Stimulated activated CD8-positive, alpha-beta memory T cell treated with anti-CD3 and anti-CD28 coated beads, Interleukin-15, amount 100 ng/mL, for 24 hours (primary cell): ENCODE data around the gene CAMK1G.

Experiments used
- DNase-seq: peaks from one replicate; pipeline ENCODE4 v3.0.0-alpha.2; 2020; ENCODE audit warnings: low read depth

CAMK1G gene

GRCh38 chr1:209565759-209566678 is 17.5 kb upstream of the CAMK1G start:
- DNase-seq = peak; percentile 41

- no peak for DNase-seq
Observed at GRCh38 chr1:209567698-209568175, 15.8 kb upstream of the CAMK1G start.

- peak; percentile 48 for DNase-seq
Observed at GRCh38 chr1:209569455-209570207, 13.9 kb upstream of the CAMK1G start.

- DNase-seq = no peak
Observed at GRCh38 chr1:209570743-209571142, 12.8 kb upstream of the CAMK1G start.

GRCh38 chr1:209576392-209577197 is 6.9 kb upstream of the CAMK1G start:
- peak; percentile 28 for DNase-seq

- DNase-seq = no peak
Observed at GRCh38 chr1:209577346-209577745, 6.2 kb upstream of the CAMK1G start.

- DNase-seq = no peak
Observed at GRCh38 chr1:209580577-209580976, 2.9 kb upstream of the CAMK1G start.

- DNase-seq = no peak
Observed at GRCh38 chr1:209584231-209584672, 738 bp downstream of the CAMK1G start.

GRCh38 chr1:209585197-209585596 is 1.7 kb downstream of the CAMK1G start:
- DNase-seq = no peak

- no peak for DNase-seq
Observed at GRCh38 chr1:209585672-209586071, 2.2 kb downstream of the CAMK1G start.

- DNase-seq = no peak
Observed at GRCh38 chr1:209586221-209586740, 2.8 kb downstream of the CAMK1G start.

- DNase-seq = no peak
Observed at GRCh38 chr1:209587789-209588188, 4.3 kb downstream of the CAMK1G start.

GRCh38 chr1:209589440-209589839 is 5.9 kb downstream of the CAMK1G start:
- no peak for DNase-seq

- no peak for DNase-seq
Observed at GRCh38 chr1:209589863-209590262, 6.3 kb downstream of the CAMK1G start.

GRCh38 chr1:209590405-209590804 is 6.9 kb downstream of the CAMK1G start:
- DNase-seq = no peak

- DNase-seq = no peak
Observed at GRCh38 chr1:209593747-209594146, 10.2 kb downstream of the CAMK1G start.

GRCh38 chr1:209594440-209594839 is 10.9 kb downstream of the CAMK1G start:
- no peak for DNase-seq

- DNase-seq = no peak
Observed at GRCh38 chr1:209595028-209595427, 11.5 kb downstream of the CAMK1G start.

- no peak for DNase-seq
Observed at GRCh38 chr1:209595599-209596285, 12.2 kb downstream of the CAMK1G start.

GRCh38 chr1:209597499-209597898 is 14.0 kb downstream of the CAMK1G start:
- DNase-seq = no peak

- DNase-seq = no peak
Observed at GRCh38 chr1:209598227-209598626, 14.7 kb downstream of the CAMK1G start.
